GM18909 (cell line): ENCODE data around the gene NAV1.
"Not testable (repeated sequence)": the region's sequence is repeated elsewhere in the genome, so short reads cannot be mapped to it uniquely, and the experiment has no call there.

Experiments used
- ATAC-seq: cut with Tn5 transposase; IDR thresholded peaks from one replicate; pipeline ENCODE4 v1.9.1; 2021; ENCODE audit warnings: mild to moderate bottlenecking; ENCODE audit not compliant: unreplicated experiment, poor library complexity

Gene NAV1

DNA sequence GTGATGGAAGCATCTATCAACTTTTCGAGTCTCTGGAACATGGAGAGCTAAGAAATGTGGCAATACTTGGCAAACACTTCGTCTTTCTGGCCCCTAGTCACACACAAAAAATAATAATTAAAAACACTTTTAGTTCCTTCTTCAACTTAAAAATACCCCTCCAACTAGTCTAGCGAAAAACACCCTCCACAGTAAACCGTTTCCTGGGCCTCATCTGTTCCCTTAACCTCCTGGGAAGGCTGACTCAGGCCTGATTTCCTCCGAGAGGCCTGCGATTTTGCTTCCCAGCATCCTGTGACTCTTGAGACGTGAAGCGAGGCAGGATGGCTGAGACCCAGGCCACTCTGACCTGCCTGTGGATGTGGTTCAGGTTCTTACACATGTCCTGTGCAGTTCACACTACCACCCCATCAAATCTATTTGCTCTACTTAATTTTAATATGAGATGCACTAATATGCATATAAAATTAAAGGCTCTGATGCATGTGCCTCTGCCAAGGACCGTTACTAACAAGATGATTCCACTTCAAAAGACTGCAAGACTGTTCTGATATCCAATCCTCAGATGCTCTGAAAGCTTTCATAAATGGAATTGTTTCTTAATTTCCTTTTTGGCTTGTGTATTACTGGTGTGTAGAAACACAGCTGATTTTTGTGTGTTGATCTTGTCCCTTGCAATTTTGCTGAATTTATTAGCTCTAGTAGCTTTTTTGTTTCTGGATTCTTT is 3.5 kb downstream of the NAV1 start:
- no peak for ATAC-seq

DNA sequence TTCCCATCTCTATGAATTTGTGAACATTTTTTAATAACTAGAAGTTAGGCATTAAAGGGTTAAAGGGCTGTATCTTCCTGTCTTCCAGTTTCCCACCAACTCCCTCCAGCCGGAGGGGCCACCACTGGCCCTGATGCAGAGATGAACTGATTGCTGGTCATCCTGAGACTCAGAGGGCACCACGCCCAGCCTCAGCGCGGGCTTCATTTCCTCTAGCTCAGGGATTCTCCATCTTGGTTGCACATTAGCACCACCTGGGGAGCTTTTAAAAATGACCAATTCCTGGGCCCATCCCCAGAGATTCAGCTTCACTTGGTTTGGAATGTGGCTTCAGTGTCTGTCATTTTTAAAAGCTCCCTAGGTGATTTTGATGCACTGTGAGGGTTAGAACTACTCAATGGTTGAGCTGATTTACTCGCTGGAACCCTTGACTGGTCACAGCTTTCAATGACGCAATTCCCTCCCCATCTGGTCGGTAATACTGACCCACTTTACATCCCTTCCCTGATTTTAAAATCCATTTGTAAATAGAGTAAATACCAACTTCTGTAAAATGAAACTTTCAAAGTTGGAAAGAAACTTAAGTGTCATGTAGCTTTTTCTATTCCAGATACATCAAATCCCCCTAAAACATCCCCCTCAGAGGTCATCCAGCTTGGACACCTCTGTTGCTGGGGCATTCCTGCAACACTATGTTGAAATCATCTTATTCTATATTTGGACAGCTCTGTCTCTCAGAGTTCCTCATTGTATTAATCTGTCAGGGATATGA is 5.1 kb downstream of the NAV1 start:
- ATAC-seq, result no peak

DNA sequence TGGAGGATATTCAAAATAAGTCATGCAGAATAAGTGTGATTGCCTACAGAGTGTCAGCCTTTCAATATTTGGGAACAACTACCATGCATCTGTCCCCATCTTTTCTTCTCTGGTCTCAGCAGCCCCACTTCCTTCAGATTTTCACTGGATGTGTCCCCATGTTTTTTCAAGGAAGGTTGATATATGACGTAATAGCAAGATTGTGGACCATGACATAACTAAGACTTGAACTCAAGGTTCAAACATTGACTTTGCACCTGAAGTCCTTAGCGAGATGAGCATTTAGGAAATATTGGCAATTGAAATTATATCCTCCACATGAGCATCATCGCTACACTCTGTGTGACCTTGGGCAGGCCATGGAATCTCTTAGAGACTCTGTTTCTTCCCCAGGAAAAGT is 5.8 kb downstream of the NAV1 start:
- ATAC-seq, result no peak

DNA sequence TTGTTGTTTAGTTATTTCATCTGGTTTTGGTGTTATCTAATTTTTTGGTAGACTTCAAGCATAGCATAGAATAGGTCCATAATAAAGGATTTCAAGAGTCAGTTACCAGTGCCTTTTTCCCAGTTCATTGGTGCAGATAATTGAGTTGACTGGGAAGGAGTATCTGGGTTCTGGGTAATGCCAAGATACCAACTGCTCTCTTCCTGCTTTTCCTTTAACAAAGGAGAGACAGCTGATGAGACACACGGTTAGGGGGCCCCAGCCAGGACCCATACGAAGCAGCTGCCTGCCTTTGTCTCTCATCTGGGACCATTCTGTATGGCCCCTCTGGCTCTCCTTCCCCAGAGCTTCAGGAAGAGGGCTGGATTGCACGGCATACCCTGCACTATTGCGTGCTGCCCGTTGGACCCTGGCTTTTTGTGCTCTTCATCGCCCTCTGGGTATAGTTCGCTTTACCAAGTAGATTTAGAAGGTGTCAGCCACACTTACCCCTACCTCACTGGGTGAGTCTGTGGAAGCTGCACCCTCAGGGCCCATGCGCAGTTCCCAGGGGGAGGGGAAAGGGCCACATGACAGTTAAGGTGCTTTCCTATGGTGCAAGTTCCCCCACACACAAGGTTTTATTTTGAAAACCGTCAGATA is 7.0 kb downstream of the NAV1 start:
- no peak for ATAC-seq

DNA sequence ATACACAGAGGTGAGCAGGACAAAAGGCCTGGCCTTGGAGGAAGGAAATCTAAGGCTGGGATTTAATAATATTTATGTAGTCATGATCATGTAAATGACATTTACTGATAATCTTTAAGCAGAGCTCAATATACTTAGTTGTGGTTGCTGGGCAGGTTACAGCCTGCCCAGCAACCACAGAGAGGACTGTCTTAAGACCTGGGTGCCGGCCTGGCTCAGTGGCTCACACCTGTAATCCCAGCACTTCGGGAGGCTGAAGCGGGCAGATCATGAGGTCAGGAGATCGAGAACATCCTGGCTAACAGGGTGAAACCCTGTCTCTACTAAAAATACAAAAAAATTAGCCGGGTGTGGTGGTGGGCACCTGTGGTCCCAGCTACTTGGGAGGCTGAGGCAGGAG is 10.6 kb downstream of the NAV1 start:
- not testable (repeated sequence) for ATAC-seq

DNA sequence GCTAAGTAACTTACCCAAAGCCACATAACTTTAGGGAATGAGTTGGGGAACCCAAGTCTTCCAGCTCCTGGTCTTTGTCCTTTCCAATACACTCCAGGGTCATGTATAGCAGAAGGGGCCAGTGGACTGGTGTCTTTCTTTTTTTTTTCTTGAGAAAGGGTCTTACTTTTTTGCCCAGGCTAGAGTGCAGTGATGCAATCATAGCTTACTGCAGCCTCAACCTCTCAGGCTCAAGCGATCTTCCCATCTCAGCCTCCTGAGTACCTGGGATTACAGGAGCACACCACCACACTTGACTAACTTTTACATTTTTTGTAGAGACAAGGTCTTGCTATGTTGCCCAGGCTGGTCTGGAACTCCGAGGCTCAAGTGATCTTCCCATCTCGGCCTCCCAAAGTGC is 12.2 kb downstream of the NAV1 start:
- no peak for ATAC-seq

DNA sequence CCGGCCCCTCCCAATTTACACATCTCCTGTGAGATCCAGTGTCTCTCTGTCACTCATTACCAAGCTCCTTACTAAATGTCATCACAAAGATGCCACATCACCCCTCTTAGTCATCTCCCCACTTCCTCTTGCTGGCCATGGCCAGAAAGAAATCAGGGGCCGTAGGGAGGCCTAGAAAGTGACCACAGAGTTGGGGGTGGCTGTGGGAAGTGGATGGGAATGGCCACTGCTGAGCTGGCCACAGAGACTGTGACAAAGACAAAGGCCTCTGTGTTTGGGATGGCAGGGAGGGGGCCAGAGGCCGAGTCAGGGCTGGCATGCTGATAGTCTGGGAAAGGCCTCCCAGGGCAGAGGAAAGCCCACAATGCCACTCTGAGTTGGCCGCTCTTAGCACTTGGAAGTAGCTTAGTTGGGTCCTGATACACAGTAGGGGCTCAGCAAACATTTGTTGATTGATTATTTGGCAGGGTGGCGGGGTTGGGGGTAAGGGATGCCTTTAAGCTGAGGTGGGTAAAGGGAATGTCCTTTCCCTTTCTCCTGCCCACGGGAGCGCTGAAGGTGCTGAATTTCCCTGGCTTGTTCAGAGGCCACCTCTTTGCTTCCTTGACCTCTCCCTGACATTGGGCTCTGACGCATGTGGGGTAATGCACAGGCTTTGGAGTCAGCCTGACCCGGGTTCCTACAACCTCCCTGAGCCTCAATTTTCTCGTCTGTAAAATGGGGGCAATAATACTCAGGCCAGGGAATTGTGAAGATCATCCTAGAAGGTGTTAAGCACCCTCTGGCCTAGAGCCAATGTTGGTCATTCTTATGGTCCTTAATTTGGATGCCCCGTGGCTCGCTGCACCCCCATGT is 13.2 kb downstream of the NAV1 start:
- ATAC-seq, result no peak

DNA sequence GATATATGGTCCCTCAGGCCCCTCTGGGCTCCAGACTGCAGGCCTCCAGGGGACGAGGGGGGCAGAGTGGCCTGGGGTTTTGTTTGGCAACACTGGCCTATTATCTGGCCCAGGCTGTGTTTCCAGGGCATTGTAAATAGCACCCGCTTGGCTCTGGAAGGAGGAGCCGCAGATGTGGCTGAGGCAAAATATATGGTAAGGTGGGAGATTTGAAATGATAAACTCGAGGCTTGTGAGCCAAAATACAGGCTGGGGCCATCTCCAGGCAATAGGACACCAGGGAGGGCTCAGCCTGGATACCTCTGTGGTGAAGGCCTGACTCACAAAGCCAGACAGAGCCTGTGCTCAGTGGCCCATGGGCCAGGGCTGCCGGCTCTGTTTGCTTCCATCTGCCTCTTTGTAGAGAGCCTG is 14.0 kb downstream of the NAV1 start:
- ATAC-seq, result no peak

DNA sequence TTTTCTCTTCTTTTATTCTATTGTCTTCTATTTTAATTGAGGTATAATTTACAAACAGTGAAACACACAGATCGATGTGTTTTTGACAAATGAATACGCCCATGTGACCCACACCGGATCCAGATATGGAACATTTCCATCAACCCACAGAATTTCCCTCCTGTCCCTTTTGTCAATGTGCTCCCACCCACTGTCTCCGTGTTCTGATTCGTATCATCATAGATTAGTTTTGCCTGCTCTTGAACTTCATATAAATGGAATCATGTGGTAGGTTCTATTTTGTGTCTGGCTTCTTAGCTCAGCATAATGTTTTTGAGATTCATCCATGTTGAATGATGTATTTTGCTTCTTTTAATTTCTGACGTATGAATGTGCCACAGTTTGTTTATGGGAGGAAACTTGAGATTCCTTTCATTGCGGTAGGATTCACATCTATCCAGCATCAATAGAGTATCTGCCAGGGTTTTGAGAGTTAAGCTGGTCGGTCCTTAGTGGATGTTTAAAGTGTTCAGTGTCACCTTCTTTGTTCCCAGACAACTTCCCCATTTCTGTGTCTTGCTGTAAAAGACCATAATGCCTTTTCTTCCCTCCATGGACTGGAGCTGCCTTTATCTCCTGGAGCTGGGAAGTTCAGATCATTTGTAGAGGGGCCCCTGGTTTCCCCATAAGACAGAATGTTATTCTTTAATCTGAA is 14.7 kb downstream of the NAV1 start:
- no peak for ATAC-seq

DNA sequence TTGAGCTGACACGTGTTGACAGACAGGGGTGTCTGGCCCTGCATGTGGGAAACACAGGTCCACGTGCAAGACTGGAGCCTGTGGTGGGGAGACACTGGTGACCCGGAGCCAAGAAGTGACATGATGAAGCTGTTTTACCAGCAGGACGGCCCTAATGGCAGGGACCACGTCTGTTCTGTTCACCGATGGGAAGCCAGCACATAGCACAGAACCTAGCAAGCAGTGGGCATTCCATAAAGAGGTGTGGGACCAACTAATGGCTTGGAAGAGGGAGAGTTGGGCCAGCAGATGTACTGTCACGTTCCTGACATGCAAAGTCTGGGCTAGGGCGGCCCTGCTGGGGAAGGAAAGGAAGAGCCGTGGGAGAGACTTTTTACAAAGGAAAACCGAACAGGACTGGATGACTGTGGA is 15.3 kb downstream of the NAV1 start:
- no peak for ATAC-seq

DNA sequence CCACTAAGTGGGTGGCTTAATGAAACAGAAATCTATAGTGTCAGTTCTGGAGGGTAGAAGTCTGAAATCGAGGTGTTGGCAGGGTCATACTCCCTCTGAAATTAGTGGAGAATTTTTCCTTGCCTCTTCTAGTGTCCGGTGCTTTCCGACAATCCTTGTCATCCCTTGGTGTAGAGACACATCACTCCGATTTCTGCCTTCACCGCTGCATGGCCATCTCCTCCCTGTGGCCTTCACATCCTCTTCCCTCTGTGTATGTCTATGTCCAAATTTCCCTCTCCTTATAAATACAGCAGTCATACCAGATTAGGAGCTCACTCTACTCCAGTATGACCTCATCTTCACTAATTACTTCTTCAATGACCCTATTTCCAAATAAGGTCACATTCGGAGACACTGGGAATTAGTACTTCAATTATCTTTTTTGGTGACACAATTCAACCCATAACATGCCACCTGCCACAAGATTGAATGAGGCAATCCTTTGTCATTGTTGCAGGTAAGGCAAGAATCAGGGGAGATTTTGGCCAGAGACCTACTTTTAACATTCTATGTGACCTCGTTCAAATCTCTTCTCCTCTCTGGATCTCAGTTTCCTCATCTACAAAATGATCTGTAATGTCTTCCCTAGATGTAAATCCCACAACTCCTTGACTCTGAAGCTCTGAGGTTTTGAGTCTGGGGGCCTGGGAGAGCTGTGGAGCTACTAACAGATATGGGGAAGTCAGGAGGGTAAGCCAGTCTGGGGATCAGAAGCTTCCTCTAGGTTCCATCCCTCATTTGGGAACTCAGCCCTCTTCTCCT is 16.1 kb downstream of the NAV1 start:
- no peak for ATAC-seq

DNA sequence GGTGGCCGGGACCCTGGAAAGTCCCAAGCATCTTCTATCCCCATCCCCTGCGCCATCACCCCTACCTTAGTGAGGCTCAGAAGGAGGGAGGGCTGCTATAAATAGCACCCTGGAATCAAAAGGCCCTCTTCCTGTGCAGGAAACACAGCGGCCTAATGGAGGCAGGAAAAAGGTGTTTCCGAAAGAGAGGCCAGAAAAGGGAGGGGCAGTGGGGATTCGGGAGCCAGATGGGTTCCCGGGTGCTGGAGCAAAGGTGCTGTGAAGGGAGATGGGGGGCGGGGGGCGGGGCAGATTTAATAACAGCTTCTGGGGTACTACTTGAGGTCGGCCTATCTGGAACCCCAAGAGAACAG is 16.6 kb downstream of the NAV1 start:
- no peak for ATAC-seq

DNA sequence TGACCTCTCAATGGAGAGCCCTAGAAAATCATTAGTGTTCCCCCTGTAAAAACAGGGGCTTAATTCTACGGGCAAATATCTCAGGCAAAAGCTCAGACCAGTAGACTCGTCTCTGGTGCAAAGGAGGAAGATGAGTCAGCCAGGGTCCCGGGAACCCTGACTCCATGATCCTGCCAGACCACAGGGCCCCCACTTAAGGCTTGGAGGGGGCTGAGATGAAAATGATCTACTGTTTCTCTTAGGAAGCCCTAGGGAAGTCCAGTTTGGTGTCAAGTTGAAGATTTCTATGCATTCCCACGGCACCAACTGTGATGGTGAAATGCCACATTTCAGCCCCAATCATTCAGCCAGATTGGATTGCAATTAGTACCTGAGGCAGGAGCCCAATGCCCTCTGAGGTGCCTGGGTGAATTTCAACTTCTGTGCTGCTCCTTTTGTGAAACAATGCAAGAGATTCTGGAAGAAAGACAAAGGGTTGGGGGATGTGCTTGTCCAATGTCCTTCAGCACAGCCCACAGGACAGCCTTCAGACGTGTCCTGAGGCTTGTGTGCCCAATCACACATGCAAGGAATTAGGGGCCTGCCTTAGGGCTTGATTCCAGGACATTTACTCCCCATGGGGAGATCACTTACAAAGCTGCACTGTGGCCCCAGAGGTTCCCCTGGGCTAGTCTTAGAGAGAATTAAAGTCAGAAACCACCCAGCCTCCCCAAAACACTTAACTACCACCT is 18.1 kb downstream of the NAV1 start:
- no peak for ATAC-seq

DNA sequence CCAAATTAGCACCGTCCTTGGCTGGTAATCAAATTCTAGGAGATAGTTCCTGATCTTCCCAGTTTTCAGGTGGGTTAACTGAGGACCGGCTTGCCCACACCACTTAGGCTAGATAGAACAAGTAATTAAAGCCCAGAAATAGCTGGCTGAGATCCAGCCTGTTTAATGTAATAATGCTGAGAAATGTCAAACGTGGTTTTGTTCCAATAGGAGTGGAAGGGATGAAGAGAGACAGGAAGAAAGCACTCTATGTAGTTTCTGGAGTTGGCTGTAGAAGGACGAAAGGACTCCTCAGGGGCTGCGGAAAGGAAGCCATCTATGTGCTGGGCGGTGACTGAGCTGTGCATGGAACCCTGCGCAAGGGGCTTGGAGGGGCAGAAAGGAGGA is 18.6 kb downstream of the NAV1 start:
- ATAC-seq, result no peak

DNA sequence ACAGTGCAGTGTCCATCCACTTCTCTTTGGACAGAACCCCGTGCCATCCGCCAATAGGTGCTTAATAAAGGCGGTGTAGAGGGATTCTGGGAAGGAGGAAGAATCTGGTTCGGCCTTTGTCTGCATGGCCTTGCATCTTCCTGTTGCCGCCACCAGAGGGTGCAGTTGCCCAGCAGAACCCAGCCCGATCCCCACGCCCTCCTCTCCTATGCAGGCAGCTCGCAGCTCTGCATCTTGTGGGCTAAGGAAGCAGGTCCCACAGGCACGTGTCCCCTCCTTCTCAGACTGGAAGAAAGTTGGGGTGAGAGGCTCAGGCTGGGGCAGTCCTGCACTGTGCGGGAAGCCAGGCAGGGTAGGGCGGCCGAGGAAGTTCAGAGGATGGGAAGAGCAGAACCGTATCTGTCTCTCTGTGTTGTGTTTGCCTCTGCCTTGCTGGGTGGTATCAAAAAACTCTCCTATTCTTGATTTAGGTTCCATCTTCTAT is 20.8 kb downstream of the NAV1 start:
- ATAC-seq, result peak; percentile 79

DNA sequence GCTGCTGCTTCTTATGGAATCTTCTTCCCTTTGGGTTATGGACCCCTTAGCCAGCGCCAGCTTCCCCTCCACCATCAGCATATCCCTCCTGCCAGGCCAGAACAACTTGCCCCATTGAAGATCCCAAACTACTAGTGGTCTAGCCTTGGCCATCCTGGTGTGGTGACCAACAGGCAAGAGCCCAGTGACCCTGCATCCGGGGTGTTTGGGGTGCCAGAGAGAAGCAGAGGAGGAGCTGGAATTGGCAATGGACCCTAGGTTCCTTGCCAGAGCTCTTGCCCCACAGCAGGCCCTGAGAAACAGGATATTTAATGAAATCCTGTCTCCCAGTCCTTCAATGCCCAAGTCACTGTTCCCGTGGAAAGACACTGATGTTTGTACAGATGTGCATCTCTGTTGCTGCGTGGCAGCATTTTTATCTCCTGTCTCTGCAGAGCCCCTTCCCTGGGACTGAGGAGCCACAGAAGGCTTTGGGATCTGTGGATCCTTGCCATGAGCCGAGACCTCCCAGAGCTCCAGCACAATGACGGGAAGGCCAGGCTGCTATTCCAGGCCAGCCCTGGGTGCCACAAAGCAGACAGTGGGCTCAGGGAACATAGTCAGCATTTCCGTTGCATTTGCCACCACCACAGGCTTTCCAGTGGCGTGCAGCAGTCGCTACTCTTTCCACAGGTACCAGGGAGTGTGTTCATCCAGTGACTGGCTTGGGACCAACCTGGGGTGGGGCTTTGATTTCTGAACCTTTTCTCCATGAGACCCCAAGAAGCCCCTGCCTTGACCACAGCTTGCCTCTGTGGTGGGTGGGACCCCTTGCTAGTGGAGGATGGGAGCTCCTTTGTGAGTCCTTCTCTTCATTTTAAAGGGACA is 21.6 kb downstream of the NAV1 start:
- ATAC-seq, result no peak

DNA sequence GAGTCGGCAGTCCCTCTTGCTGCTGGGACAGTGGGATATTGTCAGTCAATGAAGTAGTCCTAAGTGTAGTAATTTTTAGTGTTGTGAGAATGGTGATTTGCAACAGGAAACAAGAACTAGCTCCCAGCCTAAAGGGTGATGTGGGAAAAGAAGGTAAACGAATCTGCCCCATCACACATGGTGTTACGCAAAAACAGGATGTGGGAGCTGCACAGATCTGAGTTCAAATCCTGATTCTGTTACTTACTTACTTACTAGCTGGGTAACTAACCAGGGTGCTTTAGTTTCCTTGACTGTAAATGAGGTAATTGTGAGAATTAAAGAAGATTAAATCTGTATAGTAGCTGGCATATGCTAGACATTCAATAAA is 22.3 kb downstream of the NAV1 start:
- ATAC-seq, result no peak

DNA sequence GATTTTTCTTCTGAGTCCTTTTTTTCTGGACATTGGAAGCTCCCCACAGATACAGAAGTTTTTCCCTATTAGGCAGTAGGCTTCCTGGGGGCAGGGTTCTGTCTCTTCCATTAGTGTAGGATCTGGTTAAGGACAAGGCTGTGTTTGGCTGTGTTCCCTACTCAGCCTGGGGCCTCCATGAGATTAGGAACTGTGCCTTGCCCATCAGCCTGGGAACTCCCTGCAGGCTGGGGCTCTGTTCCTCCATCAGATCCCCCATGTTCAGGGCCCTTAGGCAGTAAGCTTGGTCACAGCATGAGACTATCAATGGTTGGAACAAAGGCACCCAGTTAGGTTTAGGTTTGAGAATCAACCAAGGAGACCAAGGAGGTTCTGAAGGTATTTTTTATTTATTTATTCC is 22.7 kb downstream of the NAV1 start:
- no peak for ATAC-seq
